ENCODE measurements around the gene SLIRP. TPM values are rescaled to one million over a fixed set of nuclear protein-coding genes. Genes with fewer than 3 reads are reported as not detected.

SLIRP gene
- total RNA-seq, 1 donor = 81.4 TPM

DNA sequence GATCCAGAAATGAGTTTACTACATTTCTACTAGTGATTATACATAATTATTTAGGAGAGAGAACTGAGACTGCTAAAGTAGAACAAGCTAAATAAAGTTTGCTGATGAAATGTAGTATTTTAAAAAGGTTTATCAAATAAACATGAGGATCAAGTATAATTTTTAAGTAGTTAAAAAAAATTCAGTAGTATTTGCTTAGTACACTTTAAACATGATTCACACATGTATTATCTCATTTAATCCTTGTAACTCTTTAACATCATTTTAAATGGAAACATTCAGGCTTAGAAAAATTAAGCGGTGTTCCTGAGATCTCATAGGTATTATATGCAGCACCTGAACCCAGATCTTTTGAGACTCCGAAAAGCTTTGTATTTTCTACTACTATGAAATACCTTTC lies 44.4 kb downstream of the SLIRP start:
- Histone ChIP-seq H3K79me2 (ENCODE audit: insufficient read depth, low read length) (peaks cover 43% of the 10 kb centered on the region), H4K20me1 (ENCODE audit: insufficient read depth, low read length) (peaks cover 16% of the 10 kb centered on the region), H3K4me2 (ENCODE audit: insufficient read depth, low read length) (no peak overlapping the region), H3K4me3 (ENCODE audit: insufficient read depth, low read length) (no peak overlapping the region), H3K9me3 (ENCODE audit: low read depth, low read length) (no peaks in the 10 kb centered on the region), H2AFZ (ENCODE audit: low read length) (no peak overlapping the region), H3K36me3 (ENCODE audit: insufficient read depth, low read length) (peaks cover 40% of the 10 kb centered on the region), H3K27me3 (ENCODE audit: insufficient read depth, low read length) (no peaks in the 10 kb centered on the region), H3K4me1 (ENCODE audit: insufficient read depth, low read length) (no peaks in the 10 kb centered on the region), H3K27ac (ENCODE audit: low read depth, low read length) (no peak overlapping the region)
- TF ChIP-seq, protein P1, sequence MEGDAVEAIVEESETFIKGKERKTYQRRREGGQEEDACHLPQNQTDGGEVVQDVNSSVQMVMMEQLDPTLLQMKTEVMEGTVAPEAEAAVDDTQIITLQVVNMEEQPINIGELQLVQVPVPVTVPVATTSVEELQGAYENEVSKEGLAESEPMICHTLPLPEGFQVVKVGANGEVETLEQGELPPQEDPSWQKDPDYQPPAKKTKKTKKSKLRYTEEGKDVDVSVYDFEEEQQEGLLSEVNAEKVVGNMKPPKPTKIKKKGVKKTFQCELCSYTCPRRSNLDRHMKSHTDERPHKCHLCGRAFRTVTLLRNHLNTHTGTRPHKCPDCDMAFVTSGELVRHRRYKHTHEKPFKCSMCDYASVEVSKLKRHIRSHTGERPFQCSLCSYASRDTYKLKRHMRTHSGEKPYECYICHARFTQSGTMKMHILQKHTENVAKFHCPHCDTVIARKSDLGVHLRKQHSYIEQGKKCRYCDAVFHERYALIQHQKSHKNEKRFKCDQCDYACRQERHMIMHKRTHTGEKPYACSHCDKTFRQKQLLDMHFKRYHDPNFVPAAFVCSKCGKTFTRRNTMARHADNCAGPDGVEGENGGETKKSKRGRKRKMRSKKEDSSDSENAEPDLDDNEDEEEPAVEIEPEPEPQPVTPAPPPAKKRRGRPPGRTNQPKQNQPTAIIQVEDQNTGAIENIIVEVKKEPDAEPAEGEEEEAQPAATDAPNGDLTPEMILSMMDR (IDR thresholded peaks at IDR 0.05; ENCODE audit: extremely low read depth, low read depth, low read length) = no peak
- DNase-seq (ENCODE audit: insufficient read length, low spot score, missing footprints) = no peak

GRCh38 chr14:77752799-77753516 lies 45.1 kb downstream of the SLIRP start:
- Histone ChIP-seq H3K4me3 (ENCODE audit: insufficient read depth, low read length) (no peak overlapping the region), H3K9me3 (ENCODE audit: low read depth, low read length) (no peaks in the 10 kb centered on the region), H3K4me1 (ENCODE audit: insufficient read depth, low read length) (no peaks in the 10 kb centered on the region), H2AFZ (ENCODE audit: low read length) (no peak overlapping the region), H3K4me2 (ENCODE audit: insufficient read depth, low read length) (no peak overlapping the region), H3K36me3 (ENCODE audit: insufficient read depth, low read length) (peaks cover 40% of the 10 kb centered on the region), H3K27ac (ENCODE audit: low read depth, low read length) (no peak overlapping the region), H4K20me1 (ENCODE audit: insufficient read depth, low read length) (peaks cover 19% of the 10 kb centered on the region), H3K79me2 (ENCODE audit: insufficient read depth, low read length) (peaks cover 50% of the 10 kb centered on the region), H3K27me3 (ENCODE audit: insufficient read depth, low read length) (no peaks in the 10 kb centered on the region)
- TF ChIP-seq, protein P1 (IDR thresholded peaks at IDR 0.05; ENCODE audit: extremely low read depth, low read depth, low read length) = no peak
- DNase-seq (ENCODE audit: insufficient read length, low spot score, missing footprints) = no peak

- Histone ChIP-seq H3K79me2 (ENCODE audit: insufficient read depth, low read length) (peaks cover 54% of the 10 kb centered on the region), H3K36me3 (ENCODE audit: insufficient read depth, low read length) (no peaks in the 10 kb centered on the region), H2AFZ (ENCODE audit: low read length) (peak within 1 kb of the TSS; percentile 100), H3K4me2 (ENCODE audit: insufficient read depth, low read length) (peak within 1 kb of the TSS; percentile 93), H4K20me1 (ENCODE audit: insufficient read depth, low read length) (peaks cover 22% of the 10 kb centered on the region), H3K27ac (ENCODE audit: low read depth, low read length) (peak within 1 kb of the TSS; percentile 99), H3K27me3 (ENCODE audit: insufficient read depth, low read length) (no peaks in the 10 kb centered on the region), H3K4me1 (ENCODE audit: insufficient read depth, low read length) (peaks cover 20% of the 10 kb centered on the region), H3K9me3 (ENCODE audit: low read depth, low read length) (no peaks in the 10 kb centered on the region), H3K4me3 (ENCODE audit: insufficient read depth, low read length) (peak within 1 kb of the TSS; percentile 99)
- TF ChIP-seq, protein P1 (IDR thresholded peaks at IDR 0.05; ENCODE audit: extremely low read depth, low read depth, low read length) = no peak
- DNase-seq (ENCODE audit: insufficient read length, low spot score, missing footprints) = peak; percentile 95
Measured at GRCh38 chr14:77760381-77761204, 52.7 kb downstream of the SLIRP start, which contains the start of gene SNW1. TSS of gene SNW1 (minus strand) at chr14:77761156. CDS start at chr14:77761127, 29 bp downstream.

Data from osteoblast (primary cell).